Measurements from ENCODE around the gene SNAI3.

DNA sequence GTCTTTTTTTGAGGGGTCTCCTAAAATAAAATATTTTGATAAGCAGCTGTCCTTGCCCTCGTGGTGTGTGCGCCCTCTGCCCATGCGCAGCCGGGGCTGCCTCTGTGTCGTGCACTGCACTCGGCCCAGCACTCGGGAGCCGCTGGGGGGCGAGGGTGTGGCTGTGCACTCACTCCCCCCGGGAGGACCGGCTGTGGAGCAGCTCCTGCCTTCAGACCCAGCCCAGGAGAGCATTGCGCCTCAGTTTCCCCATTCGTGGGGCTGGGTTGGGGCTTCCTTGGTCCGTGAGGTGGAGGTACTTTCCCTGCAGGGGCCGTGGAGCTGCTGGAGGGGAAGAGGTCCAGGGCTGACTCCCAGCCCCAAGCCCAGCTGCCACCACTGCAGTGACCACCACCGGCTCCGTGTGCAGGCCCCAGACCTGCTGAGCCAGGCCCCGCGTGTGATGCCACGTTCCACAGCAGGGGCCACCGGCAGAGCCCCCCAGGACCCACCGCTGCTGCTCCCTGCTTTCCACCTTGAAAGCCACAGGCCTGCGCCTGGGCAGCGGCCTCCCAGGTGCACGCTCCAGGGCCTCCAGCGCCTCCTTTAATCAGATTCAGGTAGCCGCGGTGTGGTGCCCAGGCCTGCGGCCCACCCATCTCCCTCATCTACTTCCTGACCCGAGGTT lies 54.3 kb downstream of the SNAI3 start:
- no peak for TF ChIP-seq POLR2AphosphoS5 (IDR thresholded peaks at IDR 0.05; ENCODE audit: low read depth, low read length)
- TF ChIP-seq SIN3A (IDR thresholded peaks at IDR 0.05; ENCODE audit: borderline replicate concordance, insufficient read depth, low read length) = no peak
- no peak for TF ChIP-seq TAF1 (IDR thresholded peaks at IDR 0.05; ENCODE audit: borderline replicate concordance, insufficient read depth, low read length)
- TF ChIP-seq, protein P1, sequence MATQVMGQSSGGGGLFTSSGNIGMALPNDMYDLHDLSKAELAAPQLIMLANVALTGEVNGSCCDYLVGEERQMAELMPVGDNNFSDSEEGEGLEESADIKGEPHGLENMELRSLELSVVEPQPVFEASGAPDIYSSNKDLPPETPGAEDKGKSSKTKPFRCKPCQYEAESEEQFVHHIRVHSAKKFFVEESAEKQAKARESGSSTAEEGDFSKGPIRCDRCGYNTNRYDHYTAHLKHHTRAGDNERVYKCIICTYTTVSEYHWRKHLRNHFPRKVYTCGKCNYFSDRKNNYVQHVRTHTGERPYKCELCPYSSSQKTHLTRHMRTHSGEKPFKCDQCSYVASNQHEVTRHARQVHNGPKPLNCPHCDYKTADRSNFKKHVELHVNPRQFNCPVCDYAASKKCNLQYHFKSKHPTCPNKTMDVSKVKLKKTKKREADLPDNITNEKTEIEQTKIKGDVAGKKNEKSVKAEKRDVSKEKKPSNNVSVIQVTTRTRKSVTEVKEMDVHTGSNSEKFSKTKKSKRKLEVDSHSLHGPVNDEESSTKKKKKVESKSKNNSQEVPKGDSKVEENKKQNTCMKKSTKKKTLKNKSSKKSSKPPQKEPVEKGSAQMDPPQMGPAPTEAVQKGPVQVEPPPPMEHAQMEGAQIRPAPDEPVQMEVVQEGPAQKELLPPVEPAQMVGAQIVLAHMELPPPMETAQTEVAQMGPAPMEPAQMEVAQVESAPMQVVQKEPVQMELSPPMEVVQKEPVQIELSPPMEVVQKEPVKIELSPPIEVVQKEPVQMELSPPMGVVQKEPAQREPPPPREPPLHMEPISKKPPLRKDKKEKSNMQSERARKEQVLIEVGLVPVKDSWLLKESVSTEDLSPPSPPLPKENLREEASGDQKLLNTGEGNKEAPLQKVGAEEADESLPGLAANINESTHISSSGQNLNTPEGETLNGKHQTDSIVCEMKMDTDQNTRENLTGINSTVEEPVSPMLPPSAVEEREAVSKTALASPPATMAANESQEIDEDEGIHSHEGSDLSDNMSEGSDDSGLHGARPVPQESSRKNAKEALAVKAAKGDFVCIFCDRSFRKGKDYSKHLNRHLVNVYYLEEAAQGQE (IDR thresholded peaks at IDR 0.05; ENCODE audit: insufficient read depth in 1 of 2, low read depth in 2 of 2, low read length in 2 of 2) = no peak
- no peak for TF ChIP-seq FOXP2 (optimal IDR thresholded peaks at IDR 0.05; ENCODE audit: borderline replicate concordance, extremely low read depth, extremely low read length, insufficient read depth)

Data from PFSK-1 (cell line).